Natural killer cell (primary cell): ENCODE data around the gene VAMP2. TPM values are rescaled to one million over a fixed set of nuclear protein-coding genes. Genes with fewer than 3 reads are reported as not detected.
A peak's percentile ranks its signal among the peaks of the same experiment; 100 is the strongest.

Experiments used
- ATAC-seq, 3 donors: fragments of 150-1000 bp in 2 of 3; fragments of 200-7000 bp in 1 of 3; cut with Tn5 transposase; 1 replicate in 1 of 3; 2 replicates in 2 of 3; pipeline ENCODE4 v1.10.0; 2021; ENCODE audit warnings: mild to moderate bottlenecking in 2 of 3, moderate library complexity in 2 of 3
- DNase-seq, 2 donors: peaks; one replicate each; pipeline versions ENCODE4 v3.0.0 to v3.0.0-alpha.2; 2013 to 2021; ENCODE audit warnings: mixed read lengths in 1 of 2
- H3K27ac ChIP-seq: one replicate; pipeline ENCODE4 v1.5.1; 2013; ENCODE audit warnings: mild to moderate bottlenecking, low read length
- H3K27me3 ChIP-seq: one replicate; pipeline ENCODE4 v1.6.1; 2013; ENCODE audit warnings: low read length; ENCODE audit not compliant: control insufficient read depth, insufficient read depth
- H3K36me3 ChIP-seq: one replicate; pipeline ENCODE4 v1.6.1; 2013; ENCODE audit warnings: low read length; ENCODE audit not compliant: control insufficient read depth, insufficient read depth
- H3K4me1 ChIP-seq: one replicate; pipeline ENCODE4 v1.6.1; 2013; ENCODE audit warnings: low read length; ENCODE audit not compliant: control insufficient read depth, insufficient read depth
- H3K4me3 ChIP-seq: one replicate; pipeline ENCODE4 v1.5.1; 2013; ENCODE audit warnings: low read length
- H3K9me3 ChIP-seq: one replicate; pipeline ENCODE4 v1.6.1; 2013; ENCODE audit warnings: low read length; ENCODE audit not compliant: control insufficient read depth, insufficient read depth
- H3K27ac Mint-ChIP-seq, 2 donors: one replicate each; pipeline ENCODE4 v1.8.0; 2022; ENCODE audit warnings: mild to moderate bottlenecking in 2 of 2, mixed read lengths in 2 of 2, moderate library complexity in 1 of 2
- H3K27me3 Mint-ChIP-seq, 2 donors: one replicate each; pipeline ENCODE4 v1.8.0; 2022; ENCODE audit warnings: low read depth in 2 of 2, mixed read lengths in 2 of 2
- H3K36me3 Mint-ChIP-seq: one replicate; pipeline ENCODE4 v1.8.0; 2022; ENCODE audit warnings: mixed read lengths
- H3K4me1 Mint-ChIP-seq, 2 donors: one replicate each; pipeline ENCODE4 v1.8.0; 2022; ENCODE audit warnings: mixed read lengths in 2 of 2
- H3K4me3 Mint-ChIP-seq: one replicate; pipeline ENCODE4 v1.8.0; 2022; ENCODE audit warnings: mild to moderate bottlenecking, moderate library complexity, mixed read lengths
- H3K9me3 Mint-ChIP-seq, 2 donors: one replicate each; pipeline ENCODE4 v1.8.0; 2022; ENCODE audit warnings: mixed read lengths in 2 of 2
- CTCF ChIP-seq: fragments of 200-600 bp; IDR thresholded peaks from one replicate; pipeline ENCODE4 v1.8.0; 2022; ENCODE audit warnings: antibody characterized with exemption
- WGBS: methylation state at CpG from one replicate; pipeline ENCODE4 v1.1.7; 2013; ENCODE audit warnings: missing lambda C conversion rate; ENCODE audit not compliant: insufficient coverage; 5-methylcytosine and 5-hydroxymethylcytosine counted together
- intact Hi-C: fragments of 100-400 bp; cut with micrococcal nuclease; formaldehyde crosslinking; loops from one replicate; pipeline ENCODE4 v1.14.2; 2022
- total RNA-seq, 4 donors: library from RNA; stranded (reverse); fragments of 120-200 nt in 1 of 4; gene quantifications; one replicate each; pipeline versions ENCODE4 v1.2.3 to v1.2.4, GENCODE V29; 2013 to 2022

The VAMP2 gene
- total RNA-seq, 3 donors from 2014 or later (not counting 1 experiment from before 2014, with no cell fraction given): 191 to 315 (median 234) TPM

- Histone ChIP-seq H3K27ac (no peak overlapping the region), H3K9me3 (no peaks in the 10 kb centered on the region), H3K36me3 (no peaks in the 10 kb centered on the region), H3K4me3 (peak overlapping the region; percentile 31), H3K4me1 (peaks cover 9% of the 10 kb centered on the region), H3K27me3 (peaks cover 26% of the 10 kb centered on the region)
- H3K36me3 Mint-ChIP-seq: no peaks in the 10 kb centered on the region
- TF ChIP-seq CTCF: peak; percentile 95
- peaks cover 33 to 45% of the 10 kb centered on the region in 2 donors for H3K27me3 Mint-ChIP-seq
- no peak overlapping the region for H3K27ac Mint-ChIP-seq
- ATAC-seq (peak; percentile 82 to 98 (median 97)), DNase-seq (peak; percentile 71 to 92)
- peak overlapping the region; percentile 26 for H3K4me3 Mint-ChIP-seq
- intact Hi-C loops: loop anchor here (2.0 kb wide), 1 partner anchor 49 kb away; no protein-coding TSS in a partner anchor
- H3K9me3 Mint-ChIP-seq: no peaks in the 10 kb centered on the region
- 18% methylated on average over 59 of the region's 63 CpGs for WGBS
- peaks cover 0 to 4% of the 10 kb centered on the region in 2 donors for H3K4me1 Mint-ChIP-seq
These were observed 52.9 kb downstream of the VAMP2 start for GRCh38 chr17:8109661-8110455.

Other genes starting within 250 kb of the VAMP2 start
- gene RNF227, start 246.7 kb downstream of the VAMP2 start, total RNA-seq: 1 to 10 TPM; 3.6 to 5.9 (median 4.7) TPM
- 10 to 100 TPM in 1 of 3 donors, 1 to 10 TPM in 2; 7.9 to 11.7 (median 9.3) TPM for gene KCNAB3, start 233.1 kb downstream of the VAMP2 start, total RNA-seq
- 100 to 1,000 TPM; 122 to 144 (median 135) TPM for gene TRAPPC1, start 231.0 kb downstream of the VAMP2 start, total RNA-seq
- 10 to 100 TPM; 36.3 to 49.8 (median 45.2) TPM for gene CNTROB, start 230.7 kb downstream of the VAMP2 start, total RNA-seq
- gene GUCY2D, start 160.3 kb downstream of the VAMP2 start, total RNA-seq: not detected
- gene ALOX15B, start 123.9 kb downstream of the VAMP2 start, total RNA-seq: not detected
- under 1 TPM; 0.29 to 0.58 (median 0.56) TPM for gene ALOX12B, start 75.2 kb downstream of the VAMP2 start, total RNA-seq
- gene ALOXE3, start 44.4 kb downstream of the VAMP2 start, total RNA-seq: not detected
- under 1 TPM; 0.50 to 0.77 (median 0.61) TPM for gene HES7, start 38.8 kb downstream of the VAMP2 start, total RNA-seq
- gene PER1, start 10.5 kb downstream of the VAMP2 start, total RNA-seq: 1,000 to 10,000 TPM in 1 of 3 donors, 100 to 1,000 TPM in 2; 636 to 1,422 (median 923) TPM
- 100 to 1,000 TPM in 1 of 3 donors, 10 to 100 TPM in 2; 48.9 to 101 (median 96.1) TPM for gene TMEM107, start 13.4 kb upstream of the VAMP2 start, total RNA-seq
- 10 to 100 TPM; 10.2 to 15.6 (median 11.6) TPM for gene BORCS6, start 27.2 kb upstream of the VAMP2 start, total RNA-seq
- gene AURKB, start 47.6 kb upstream of the VAMP2 start, total RNA-seq: 1 to 10 TPM; 2.1 to 4.8 (median 4.1) TPM
- 100 to 1,000 TPM; 192 to 251 (median 237) TPM for gene CTC1, start 85.1 kb upstream of the VAMP2 start, total RNA-seq
- gene PFAS, start 86.3 kb upstream of the VAMP2 start, total RNA-seq: 10 to 100 TPM; 23.6 to 30.0 (median 24.0) TPM
- 10 to 100 TPM; 34.4 to 51.5 (median 44.6) TPM for gene RANGRF, start 125.7 kb upstream of the VAMP2 start, total RNA-seq
- 10 to 100 TPM; 10.7 to 17.5 (median 16.8) TPM for gene SLC25A35, start 132.5 kb upstream of the VAMP2 start, total RNA-seq
- not detected for gene ARHGEF15, start 147.3 kb upstream of the VAMP2 start, total RNA-seq
- not detected for gene ODF4, start 176.9 kb upstream of the VAMP2 start, total RNA-seq
- 1,000 to 10,000 TPM; 1,481 to 1,796 (median 1,628) TPM for gene RPL26, start 220.2 kb upstream of the VAMP2 start, total RNA-seq
- 1 to 10 TPM in 1 of 3 donors, under 1 TPM in 2; 0.35 to 1.1 (median 0.52) TPM for gene RNF222, start 234.9 kb upstream of the VAMP2 start, total RNA-seq